ENCODE data around the gene MYO1D.

- TF ChIP-seq POLR2A (IDR thresholded peaks at IDR 0.05), result no peak
- TF ChIP-seq POLR2AphosphoS5 (IDR thresholded peaks at IDR 0.05), result no peak
- TF ChIP-seq CTCF (IDR thresholded peaks at IDR 0.05), result no peak
These were observed 230.0 kb downstream of the MYO1D start for GRCh38 chr17:32646941-32647340.
